K562 (cell line): ENCODE measurements around the gene ARMH1. TPM values are rescaled to one million over a fixed set of nuclear protein-coding genes. Genes with fewer than 3 reads are reported as not detected.

Source experiments
- ATAC-seq: fragments of 200-7000 bp; cut with Tn5 transposase; 3 replicates; pipeline ENCODE4 v1.9.1; 2020; ENCODE audit warnings: moderate library complexity
- BruUV-seq: library from RNA; stranded (reverse); fragments of 400-500 nt; replicated peaks from 2 replicates; lab custom pipeline; 2021; lab: Mats Ljungman, UMichigan
- CTCF ChIA-PET: fragments of 300-600 bp; formaldehyde crosslinking; extraction: SDS; loops from one replicate; lab custom pipeline; 2021; ENCODE audit warnings: low intra/inter-chr PET ratio; lab: Yijun Ruan, JAX
- POLR2A ChIA-PET: fragments of 300-600, 350-650 bp; sonication (Branson Sonifier 250); formaldehyde crosslinking; extraction: SDS; loops from one replicate; lab custom pipeline; 2021; ENCODE audit warnings: antibody characterized with exemption, inconsistent platforms; lab: Yijun Ruan, JAX
- DNase-seq, 4 experiments: peaks; one replicate each; pipeline versions ENCODE4 v3.0.0 to v3.0.0-alpha.2; 2011 to 2018; ENCODE audit warnings: low spot score in 3 of 4, mixed read lengths in 3 of 4; ENCODE audit errors: extremely low read depth in 1 of 4
- FAIRE-seq: peaks from 2 replicates; lab custom pipeline; 2011; peaks lifted over from hg19 to GRCh38; lab: Jason Lieb, UNC
- H2AFZ ChIP-seq: 2 replicates; pipeline ENCODE4 v1.6.0; 2011; ENCODE audit warnings: low read depth, low read length, control low read depth, inconsistent platforms
- H3K27ac ChIP-seq: fragments of 200-600 bp; 3 replicates; pipeline ENCODE4 v1.8.0; 2011; ENCODE audit warnings: low read depth, mild to moderate bottlenecking, control low read depth, inconsistent platforms, low read length, moderate library complexity, mixed read lengths; ENCODE audit errors: extremely low read depth
- H3K27me3 ChIP-seq, 2 experiments: fragments of 300-600 bp in 1 of 2; 2 replicates in 1 of 2; 3 replicates in 1 of 2; pipeline versions ENCODE4 v1.6.0 to v1.8.0; 2011; ENCODE audit warnings: inconsistent platforms in 2 of 2, low read length in 2 of 2, mild to moderate bottlenecking in 1 of 2, mixed read lengths in 1 of 2, moderate library complexity in 1 of 2; ENCODE audit not compliant: control insufficient read depth in 2 of 2, insufficient read depth in 2 of 2
- H3K36me3 ChIP-seq: fragments of 300-600 bp; 3 replicates; pipeline ENCODE4 v1.8.0; 2011; ENCODE audit warnings: mild to moderate bottlenecking, low read length, inconsistent platforms; ENCODE audit not compliant: control insufficient read depth, insufficient read depth
- H3K4me1 ChIP-seq, 2 experiments: fragments of 200-600 bp in 1 of 2; replicated peaks in 1 of 2; 2 replicates in 1 of 2; 3 replicates in 1 of 2; pipeline versions ENCODE4 v1.5.1 to v1.8.0; 2011; ENCODE audit warnings: inconsistent platforms in 2 of 2, low read length in 2 of 2, mild to moderate bottlenecking in 1 of 2, mixed read lengths in 1 of 2, moderate library complexity in 1 of 2; ENCODE audit not compliant: control insufficient read depth in 2 of 2, insufficient read depth in 2 of 2
- H3K4me2 ChIP-seq: 2 replicates; pipeline ENCODE4 v1.6.1; 2011; ENCODE audit warnings: low read length, control low read depth, inconsistent platforms, mixed read lengths; ENCODE audit not compliant: insufficient read depth
- H3K4me3 ChIP-seq: fragments of 200-600 bp; sonication (generic), shearing (Covaris generic); 2 replicates; pipeline ENCODE4 v1.5.1; 2016; ENCODE audit warnings: control low read depth, inconsistent platforms
- H3K79me2 ChIP-seq: fragments of 200-600 bp; 3 replicates; pipeline ENCODE4 v1.8.0; 2011; ENCODE audit warnings: low read length, inconsistent platforms; ENCODE audit not compliant: control insufficient read depth, insufficient read depth
- H3K9ac ChIP-seq, 2 experiments: 2 replicates each; pipeline versions ENCODE4 v1.6.0 to v1.6.1; 2011; ENCODE audit warnings: low read depth in 2 of 2, low read length in 2 of 2, control low read depth in 1 of 2, inconsistent platforms in 1 of 2, mild to moderate bottlenecking in 1 of 2, mixed read lengths in 1 of 2; ENCODE audit not compliant: insufficient read depth in 1 of 2
- H3K9me1 ChIP-seq: one replicate; pipeline ENCODE4 v1.6.0; 2011; ENCODE audit warnings: inconsistent platforms, mild to moderate bottlenecking, low read length, moderate library complexity; ENCODE audit not compliant: control insufficient read depth, insufficient read depth
- H3K9me3 ChIP-seq: replicated peaks from 2 replicates; pipeline ENCODE4 v1.5.1; 2011; ENCODE audit warnings: low read depth, low read length, inconsistent platforms; ENCODE audit not compliant: control insufficient read depth, insufficient read depth
- H4K20me1 ChIP-seq: replicated peaks from 2 replicates; pipeline ENCODE4 v1.6.1; 2011; ENCODE audit warnings: low read length, inconsistent platforms, mixed read lengths; ENCODE audit not compliant: control insufficient read depth, insufficient read depth
- ARID1B ChIP-seq: fragments of 450-650 bp; IDR thresholded peaks from 2 replicates; pipeline ENCODE4 v1.6.1; 2016; ENCODE audit warnings: antibody characterized with exemption, mild to moderate bottlenecking, inconsistent platforms
- CBX5 ChIP-seq: IDR thresholded peaks from 2 replicates; pipeline ENCODE4 v1.6.1; 2014; ENCODE audit warnings: low read depth, borderline replicate concordance
- DPF2 ChIP-seq: fragments of 450-650 bp; IDR thresholded peaks from 2 replicates; pipeline ENCODE4 v1.6.1; 2016
- GABPB2 ChIP-seq: fragments of 250-450 bp; sonication (Bioruptor Pico); conservative IDR thresholded peaks from 2 replicates; pipeline ENCODE4 v1.5.1; 2021; ENCODE audit warnings: mild to moderate bottlenecking
- MED1 ChIP-seq: sonication (generic); formaldehyde crosslinking; IDR thresholded peaks from 2 replicates; pipeline ENCODE4 v1.8.1; 2023; ENCODE audit warnings: missing genetic modification reagents, borderline replicate concordance
- MTF1 ChIP-seq: fragments of 250-450 bp; sonication (Bioruptor Pico); IDR thresholded peaks from 2 replicates; pipeline ENCODE4 v1.9.0; 2021; ENCODE audit warnings: moderate library complexity, mild to moderate bottlenecking, inconsistent platforms, borderline replicate concordance
- NFIC ChIP-seq: fragments of 450-650 bp; IDR thresholded peaks from 2 replicates; pipeline ENCODE4 v1.6.1; 2017; ENCODE audit warnings: mild to moderate bottlenecking, inconsistent platforms
- RBM25 ChIP-seq: fragments of 200-400 bp; formaldehyde crosslinking; IDR thresholded peaks from 2 replicates; pipeline ENCODE4 v1.6.1; 2018; ENCODE audit warnings: low read length, low read depth, moderate library complexity; ENCODE audit not compliant: severe bottlenecking
- RCOR1 ChIP-seq, 2 experiments: IDR thresholded peaks; 2 replicates each; pipeline ENCODE4 v1.6.1; 2012; ENCODE audit warnings: low read depth in 2 of 2, low read length in 2 of 2, borderline replicate concordance in 1 of 2, improper control_type of control experiment in 1 of 2
- ZFP36 ChIP-seq: fragments of 150-350 bp; IDR thresholded peaks from 2 replicates; pipeline ENCODE4 v1.6.1; 2018; ENCODE audit warnings: low read length, low read depth; ENCODE audit not compliant: partially characterized antibody
- ZNF347 ChIP-seq: fragments of 450-650 bp; formaldehyde crosslinking; IDR thresholded peaks from 2 replicates; pipeline ENCODE4 v1.4.0; 2020; ENCODE audit warnings: low read depth, mild to moderate bottlenecking, moderate library complexity
- WGBS: fragments of 100-300 bp; shearing (Covaris generic); methylation state at CpG from one replicate; pipeline ENCODE4 v1.1.6; 2016; ENCODE audit warnings: low coverage, mixed read lengths; ENCODE audit not compliant: insufficient coverage; ENCODE audit errors: missing lambda C conversion rate; 5-methylcytosine and 5-hydroxymethylcytosine counted together
- in situ Hi-C: fragments of 300-500 bp; cut with MboI; formaldehyde crosslinking; loops from 4 replicates; pipeline ENCODE4 v1.15.0; 2018; ENCODE audit warnings: inconsistent platforms, mixed read lengths
- intact Hi-C: fragments of 100-400 bp; cut with micrococcal nuclease; formaldehyde crosslinking; loops from 2 replicates; pipeline ENCODE4 v1.14.2; 2022
- polyA plus RNA-seq, 8 experiments: library from polyadenylated mRNA; depleted of rRNA in 4 of 8; stranded (reverse) in 5 of 8; unstranded in 3 of 8; fragments of >200 nt; fragmentation: Nextera tagmentation in 2 of 8; fragmentation: Illumina TruSeq in 1 of 8; extraction: Ambion mirVana in 2 of 8; extraction: Trizol in 1 of 8; gene quantifications; 2 replicates each; pipeline versions ENCODE4 v1.2.1 to v1.2.3, GENCODE V29; 2011 to 2014; ENCODE audit warnings: inconsistent platforms in 1 of 8, missing spikeins in 1 of 8
- total RNA-seq, 7 experiments: library from RNA; depleted of rRNA in 6 of 7; stranded (reverse); fragments of >200 nt in 6 of 7; fragmentation: Illumina TruSeq in 2 of 7; extraction: Trizol in 2 of 7; gene quantifications; 2 replicates each; pipeline versions ENCODE4 v1.2.1 to v1.2.3, GENCODE V29; 2011 to 2021; ENCODE audit warnings: low replicate concordance in 1 of 7
- TF ChIP-seq, protein P1 (sequence below): sonication (generic); formaldehyde crosslinking; IDR thresholded peaks from 2 replicates; pipeline ENCODE4 v1.8.0; 2022; ENCODE audit warnings: missing genetic modification reagents, mild to moderate bottlenecking, borderline replicate concordance
- TF ChIP-seq, protein P2 (sequence below): fragments of 450-650 bp; formaldehyde crosslinking; IDR thresholded peaks from 2 replicates; pipeline ENCODE4 v1.4.0; 2020; ENCODE audit warnings: mild to moderate bottlenecking, moderate library complexity

Gene ARMH1
- total and polyA plus RNA-seq, 9 of the 15 experiments (the other 6 are each of a cell fraction or from before 2014, with no cell fraction given): 0.41 TPM; not detected in 8

DNA sequence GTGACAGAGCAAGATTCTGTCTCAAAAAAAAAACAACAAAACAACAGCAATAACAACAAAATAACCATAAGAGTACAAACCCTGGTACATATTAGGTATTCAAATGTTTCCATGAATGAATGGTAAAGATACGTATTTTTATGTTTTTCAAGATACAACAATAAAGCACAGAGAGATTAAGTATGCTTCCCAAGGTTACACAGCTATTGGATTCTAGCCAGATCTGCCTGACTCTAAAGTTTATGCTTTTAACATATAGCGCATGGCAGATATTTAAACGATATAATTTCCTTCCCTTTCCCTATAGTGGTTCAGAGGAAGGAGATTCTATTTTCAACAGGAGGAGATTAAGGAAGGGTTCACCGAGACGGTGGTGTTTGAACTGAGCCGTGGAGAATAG lies 31.0 kb downstream of the ARMH1 start:
- no peak for FAIRE-seq
- Histone ChIP-seq H3K4me3 (no peak overlapping the region), H3K79me2 (no peaks in the 10 kb centered on the region), H3K4me1 (peaks cover 0 to 4% of the 10 kb centered on the region in 2 experiments; a peak in 2 of 5 replicates), H3K9me1 (peaks cover 3% of the 10 kb centered on the region), H3K27ac (no peak overlapping the region), H3K9ac (no peak overlapping the region), H3K9me3 (no peaks in the 10 kb centered on the region), H3K4me2 (no peak overlapping the region), H3K27me3 (peaks cover 34 to 39% of the 10 kb centered on the region in 2 experiments), H2AFZ (no peak overlapping the region)
- 7% methylated on average over 6 of the region's 6 CpGs for WGBS
- in situ Hi-C loops: no loop called here
- intact Hi-C loops: loop anchor here (5.0 kb wide), 1 partner anchor 48 kb away; no protein-coding TSS in a partner anchor
- POLR2A ChIA-PET: interaction anchor here (1.1 to 2.6 kb wide), 3 partner anchors 12 to 26 kb away, joined by 3 to 17 read pairs (median 6); no protein-coding TSS in a partner anchor
- peak; percentile 29 for TF ChIP-seq RBM25
- TF ChIP-seq ARID1B: no peak
- TF ChIP-seq CBX5: no peak
- peak; percentile 90 for TF ChIP-seq NFIC
- peak; percentile 55 for TF ChIP-seq ZFP36
- TF ChIP-seq, all 486 proteins: peak for 3
- DNase-seq (no peak), ATAC-seq (no peak)
- CTCF ChIA-PET: no interaction called here
- no TSS peak for BruUV-seq
- Histone ChIP-seq H3K36me3 (no peaks in the 10 kb centered on the region), H4K20me1 (no peaks in the 10 kb centered on the region)

DNA sequence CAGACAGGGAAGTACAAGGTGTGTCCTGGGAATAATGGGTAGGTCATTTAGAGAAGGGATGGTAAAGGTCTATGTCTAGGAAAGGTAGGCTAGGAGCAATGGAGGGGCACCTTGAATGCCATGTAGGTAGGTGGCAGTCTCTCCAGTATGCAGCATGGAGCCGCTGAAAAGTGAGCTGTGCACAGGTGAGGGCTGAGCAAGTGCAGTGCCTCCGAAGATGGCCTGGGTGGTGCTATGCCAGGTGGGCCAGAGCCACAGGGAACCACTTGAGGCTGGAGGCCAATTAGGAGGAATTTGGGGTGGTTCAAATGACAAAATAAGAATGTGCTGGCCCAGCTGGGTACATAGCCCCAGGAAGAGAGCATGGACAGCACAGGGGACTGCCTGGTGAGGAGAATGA lies 31.4 kb downstream of the ARMH1 start:
- in situ Hi-C loops (no loop called here), intact Hi-C loops (loop anchor here (5.0 kb wide), 1 partner anchor 49 kb away; no protein-coding TSS in a partner anchor)
- Histone ChIP-seq H3K27me3 (peaks cover 35 to 39% of the 10 kb centered on the region in 2 experiments), H3K27ac (no peak overlapping the region), H3K4me3 (no peak overlapping the region), H3K9me1 (peaks cover 3% of the 10 kb centered on the region), H3K9me3 (no peaks in the 10 kb centered on the region), H2AFZ (no peak overlapping the region), H3K79me2 (no peaks in the 10 kb centered on the region), H3K4me2 (no peak overlapping the region), H3K36me3 (no peaks in the 10 kb centered on the region), H4K20me1 (no peaks in the 10 kb centered on the region), H3K4me1 (peaks cover 0 to 4% of the 10 kb centered on the region in 2 experiments; a peak in 2 of 5 replicates), H3K9ac (no peak overlapping the region; a peak in 1 of 4 replicates)
- POLR2A ChIA-PET: interaction anchor here (1.1 to 2.2 kb wide), 4 partner anchors 10 to 26 kb away, joined by 3 to 12 read pairs (median 6); no protein-coding TSS in a partner anchor
- DNase-seq (no peak), FAIRE-seq (no peak), ATAC-seq (no peak)
- BruUV-seq: no TSS peak
- CTCF ChIA-PET: no interaction called here
- 3% methylated on average over 2 of the region's 2 CpGs for WGBS
- TF ChIP-seq, protein P1, sequence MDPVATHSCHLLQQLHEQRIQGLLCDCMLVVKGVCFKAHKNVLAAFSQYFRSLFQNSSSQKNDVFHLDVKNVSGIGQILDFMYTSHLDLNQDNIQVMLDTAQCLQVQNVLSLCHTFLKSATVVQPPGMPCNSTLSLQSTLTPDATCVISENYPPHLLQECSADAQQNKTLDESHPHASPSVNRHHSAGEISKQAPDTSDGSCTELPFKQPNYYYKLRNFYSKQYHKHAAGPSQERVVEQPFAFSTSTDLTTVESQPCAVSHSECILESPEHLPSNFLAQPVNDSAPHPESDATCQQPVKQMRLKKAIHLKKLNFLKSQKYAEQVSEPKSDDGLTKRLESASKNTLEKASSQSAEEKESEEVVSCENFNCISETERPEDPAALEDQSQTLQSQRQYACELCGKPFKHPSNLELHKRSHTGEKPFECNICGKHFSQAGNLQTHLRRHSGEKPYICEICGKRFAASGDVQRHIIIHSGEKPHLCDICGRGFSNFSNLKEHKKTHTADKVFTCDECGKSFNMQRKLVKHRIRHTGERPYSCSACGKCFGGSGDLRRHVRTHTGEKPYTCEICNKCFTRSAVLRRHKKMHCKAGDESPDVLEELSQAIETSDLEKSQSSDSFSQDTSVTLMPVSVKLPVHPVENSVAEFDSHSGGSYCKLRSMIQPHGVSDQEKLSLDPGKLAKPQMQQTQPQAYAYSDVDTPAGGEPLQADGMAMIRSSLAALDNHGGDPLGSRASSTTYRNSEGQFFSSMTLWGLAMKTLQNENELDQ: no peak
- TF ChIP-seq GABPB2 (CRISPR knock-in tag) (no peak), MTF1 (CRISPR knock-in tag) (no peak), RCOR1 (IDR thresholded peaks at IDR 0.05; ENCODE audit: borderline replicate concordance in 1 of 2, low read depth in 2 of 2, low read length in 2 of 2) (no peak), DPF2 (no peak), ZNF347 (CRISPR knock-in tag) (no peak), MED1 (CRISPR knock-in tag) (no peak)
- TF ChIP-seq, protein P2, sequence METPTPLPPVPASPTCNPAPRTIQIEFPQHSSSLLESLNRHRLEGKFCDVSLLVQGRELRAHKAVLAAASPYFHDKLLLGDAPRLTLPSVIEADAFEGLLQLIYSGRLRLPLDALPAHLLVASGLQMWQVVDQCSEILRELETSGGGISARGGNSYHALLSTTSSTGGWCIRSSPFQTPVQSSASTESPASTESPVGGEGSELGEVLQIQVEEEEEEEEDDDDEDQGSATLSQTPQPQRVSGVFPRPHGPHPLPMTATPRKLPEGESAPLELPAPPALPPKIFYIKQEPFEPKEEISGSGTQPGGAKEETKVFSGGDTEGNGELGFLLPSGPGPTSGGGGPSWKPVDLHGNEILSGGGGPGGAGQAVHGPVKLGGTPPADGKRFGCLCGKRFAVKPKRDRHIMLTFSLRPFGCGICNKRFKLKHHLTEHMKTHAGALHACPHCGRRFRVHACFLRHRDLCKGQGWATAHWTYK (CRISPR knock-in tag): no peak
